GM12872 (cell line): ENCODE data around the gene BCL2L2.

ENCODE experiments used
- CTCF ChIP-seq: IDR thresholded peaks from 3 replicates; pipeline ENCODE4 v1.5.1; 2011; ENCODE audit warnings: low read depth, mild to moderate bottlenecking, low read length, moderate library complexity; ENCODE audit not compliant: insufficient read depth

BCL2L2 gene

GRCh38 chr14:23319746-23320583 is 13.3 kb downstream of the BCL2L2 start:
- no peak for TF ChIP-seq CTCF

- TF ChIP-seq CTCF, result no peak
Measured at GRCh38 chr14:23320584-23321571, 14.2 kb downstream of the BCL2L2 start, which contains the start of gene PABPN1. Gene PABPN1, plus strand, starts transcription at chr14:23321457. Its CDS starts 13 bp downstream, at chr14:23321470.

GRCh38 chr14:23321572-23322547 is 15.2 kb downstream of the BCL2L2 start:
- no peak for TF ChIP-seq CTCF

GRCh38 chr14:23322568-23323517 is 16.2 kb downstream of the BCL2L2 start:
- no peak for TF ChIP-seq CTCF

GRCh38 chr14:23323838-23324454 is 17.3 kb downstream of the BCL2L2 start:
- no peak for TF ChIP-seq CTCF

GRCh38 chr14:23324455-23324846 is 17.8 kb downstream of the BCL2L2 start:
- TF ChIP-seq CTCF, result no peak
